ENCODE results near the gene PLPPR1.

The PLPPR1 gene

GRCh38 chr9:101311758-101312420, 283.4 kb downstream of the PLPPR1 start:
- Histone ChIP-seq H3K4me3 (IDR thresholded peaks at IDR 0.05; ENCODE audit: insufficient read depth, low read depth, low read length) (no peak overlapping the region), H4K20me1 (ENCODE audit: insufficient read depth) (no peaks in the 10 kb centered on the region), H3K4me1 (ENCODE audit: low read depth, poor library complexity, severe bottlenecking) (no peaks in the 10 kb centered on the region), H2AFZ (ENCODE audit: low read depth) (peak overlapping the region; percentile 3; the same call in 1 of the 2 replicates), H3K36me3 (ENCODE audit: insufficient read depth) (no peaks in the 10 kb centered on the region), H3K27ac (no peak overlapping the region), H3K9ac (no peak overlapping the region), H3K4me2 (no peak overlapping the region), H3K79me2 (ENCODE audit: insufficient read depth, low read depth) (no peaks in the 10 kb centered on the region), H3K27me3 (ENCODE audit: insufficient read depth, low read depth) (no peaks in the 10 kb centered on the region)
- TF ChIP-seq CTCF (conservative IDR thresholded peaks at IDR 0.05; ENCODE audit: low read depth, low read length): peak; percentile 87

DNA sequence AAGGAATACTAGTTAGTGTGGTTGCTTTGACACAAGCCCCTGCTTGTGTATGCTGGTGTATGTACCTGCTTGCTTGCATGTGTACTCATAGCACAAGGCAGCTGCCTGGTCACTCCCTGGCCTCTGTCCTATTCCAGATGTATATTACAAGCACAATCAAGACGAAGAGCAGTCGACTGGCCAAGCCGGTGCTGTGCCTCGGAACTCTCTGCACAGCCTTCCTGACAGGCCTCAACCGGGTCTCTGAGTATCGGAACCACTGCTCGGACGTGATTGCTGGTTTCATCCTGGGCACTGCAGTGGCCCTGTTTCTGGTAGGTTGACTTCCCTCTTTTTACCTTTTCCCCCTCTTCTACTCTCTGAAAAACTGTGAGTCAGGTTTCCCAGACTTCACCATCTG, 284.1 kb downstream of the PLPPR1 start:
- Histone ChIP-seq H3K79me2 (ENCODE audit: insufficient read depth, low read depth) (no peaks in the 10 kb centered on the region), H4K20me1 (ENCODE audit: insufficient read depth) (no peaks in the 10 kb centered on the region), H3K27ac (no peak overlapping the region), H2AFZ (ENCODE audit: low read depth) (no peak overlapping the region), H3K27me3 (ENCODE audit: insufficient read depth, low read depth) (no peaks in the 10 kb centered on the region), H3K4me3 (IDR thresholded peaks at IDR 0.05; ENCODE audit: insufficient read depth, low read depth, low read length) (no peak overlapping the region), H3K9ac (no peak overlapping the region), H3K36me3 (ENCODE audit: insufficient read depth) (no peaks in the 10 kb centered on the region), H3K4me1 (ENCODE audit: low read depth, poor library complexity, severe bottlenecking) (no peaks in the 10 kb centered on the region), H3K4me2 (no peak overlapping the region)
- no peak for TF ChIP-seq CTCF (conservative IDR thresholded peaks at IDR 0.05; ENCODE audit: low read depth, low read length)

GRCh38 chr9:101315112-101315450, 286.6 kb downstream of the PLPPR1 start:
- H4K20me1 ChIP-seq (ENCODE audit: insufficient read depth): no peaks in the 10 kb centered on the region
- H2AFZ ChIP-seq (ENCODE audit: low read depth): no peak overlapping the region
- no peaks in the 10 kb centered on the region for H3K27me3 ChIP-seq (ENCODE audit: insufficient read depth, low read depth)
- no peak overlapping the region for H3K9ac ChIP-seq
- no peak for TF ChIP-seq CTCF (conservative IDR thresholded peaks at IDR 0.05; ENCODE audit: low read depth, low read length)
- H3K4me3 ChIP-seq (IDR thresholded peaks at IDR 0.05; ENCODE audit: insufficient read depth, low read depth, low read length): no peak overlapping the region
- no peaks in the 10 kb centered on the region for H3K79me2 ChIP-seq (ENCODE audit: insufficient read depth, low read depth)
- H3K4me1 ChIP-seq (ENCODE audit: low read depth, poor library complexity, severe bottlenecking): no peaks in the 10 kb centered on the region
- H3K4me2 ChIP-seq: no peak overlapping the region
- no peak overlapping the region for H3K27ac ChIP-seq
- no peaks in the 10 kb centered on the region for H3K36me3 ChIP-seq (ENCODE audit: insufficient read depth)

GRCh38 chr9:101317735-101318134, 289.2 kb downstream of the PLPPR1 start:
- TF ChIP-seq CTCF (conservative IDR thresholded peaks at IDR 0.05; ENCODE audit: low read depth, low read length): no peak
- H3K4me2 ChIP-seq: no peak overlapping the region

More at GRCh38 chr9:101317735-101318134, 289.2 kb downstream of the PLPPR1 start:
- H3K36me3 ChIP-seq (ENCODE audit: insufficient read depth): no peaks in the 10 kb centered on the region
- no peak overlapping the region for H2AFZ ChIP-seq (ENCODE audit: low read depth)
- no peaks in the 10 kb centered on the region for H4K20me1 ChIP-seq (ENCODE audit: insufficient read depth)
- no peaks in the 10 kb centered on the region for H3K27me3 ChIP-seq (ENCODE audit: insufficient read depth, low read depth)
- H3K79me2 ChIP-seq (ENCODE audit: insufficient read depth, low read depth): no peaks in the 10 kb centered on the region
- no peak overlapping the region for H3K9ac ChIP-seq
- H3K27ac ChIP-seq: no peak overlapping the region
- H3K4me1 ChIP-seq (ENCODE audit: low read depth, poor library complexity, severe bottlenecking): no peaks in the 10 kb centered on the region
- no peak overlapping the region for H3K4me3 ChIP-seq (IDR thresholded peaks at IDR 0.05; ENCODE audit: insufficient read depth, low read depth, low read length)
